Keratinocyte (primary cell): Measurements from ENCODE around the gene SYNCRIP.
"Not testable (repeated sequence)": the region's sequence is repeated elsewhere in the genome, so short reads cannot be mapped to it uniquely, and the experiment has no call there.

Experiments
- CTCF ChIP-seq, 3 experiments: IDR thresholded peaks in 1 of 3; conservative IDR thresholded peaks in 1 of 3; optimal IDR thresholded peaks in 1 of 3; 2 replicates in 2 of 3; 3 replicates in 1 of 3; pipeline versions ENCODE3 to v1.5.1; 2011; ENCODE audit warnings: low read length in 3 of 3, mild to moderate bottlenecking in 3 of 3, moderate library complexity in 2 of 3, control low read depth in 1 of 3, inconsistent platforms in 1 of 3; ENCODE audit not compliant: insufficient read depth in 2 of 3; ENCODE audit errors: extremely low read depth in 1 of 3
- EZH2 ChIP-seq: IDR thresholded peaks from one replicate; pipeline ENCODE4 v1.6.1; 2012; ENCODE audit warnings: inconsistent platforms, mild to moderate bottlenecking, low read length, moderate library complexity

GRCh38 chr6:85582832-85583231 lies 59.9 kb downstream of the SYNCRIP start:
- TF ChIP-seq CTCF (optimal IDR thresholded peaks at IDR 0.05 in 1 of 3, IDR thresholded peaks at IDR 0.05 in 1 of 3, conservative IDR thresholded peaks at IDR 0.05 in 1 of 3; ENCODE audit: extremely low read depth in 1 of 3, insufficient read depth in 2 of 3, low read length in 3 of 3); EZH2: not testable (repeated sequence)
